GM21390 (cell line): ENCODE results near the gene PDZRN3.
A peak's percentile ranks its signal among the peaks of the same experiment; 100 is the strongest.

ENCODE experiments used
- ATAC-seq: cut with Tn5 transposase; IDR thresholded peaks from one replicate; pipeline ENCODE4 v1.9.1; 2021; ENCODE audit not compliant: unreplicated experiment

PDZRN3 gene

GRCh38 chr3:73529308-73530021, 95.3 kb downstream of the PDZRN3 start:
- no peak for ATAC-seq

GRCh38 chr3:73525591-73525990, 99.2 kb downstream of the PDZRN3 start:
- ATAC-seq: no peak

- no peak for ATAC-seq
Measured at GRCh38 chr3:73523661-73524060, 101.1 kb downstream of the PDZRN3 start.

GRCh38 chr3:73521734-73522336, 102.9 kb downstream of the PDZRN3 start:
- no peak for ATAC-seq

GRCh38 chr3:73520931-73521461, 103.7 kb downstream of the PDZRN3 start:
- no peak for ATAC-seq

GRCh38 chr3:73516631-73517030, 108.1 kb downstream of the PDZRN3 start:
- ATAC-seq: no peak

GRCh38 chr3:73513260-73513659, 111.5 kb downstream of the PDZRN3 start:
- ATAC-seq: no peak

GRCh38 chr3:73511571-73512525, 112.9 kb downstream of the PDZRN3 start:
- no peak for ATAC-seq

GRCh38 chr3:73510784-73511183, 114.0 kb downstream of the PDZRN3 start:
- no peak for ATAC-seq

- no peak for ATAC-seq
Measured at GRCh38 chr3:73510334-73510733, 114.4 kb downstream of the PDZRN3 start.

- ATAC-seq: no peak
Measured at GRCh38 chr3:73509816-73510215, 114.9 kb downstream of the PDZRN3 start.

GRCh38 chr3:73509066-73509465, 115.7 kb downstream of the PDZRN3 start:
- ATAC-seq: no peak

GRCh38 chr3:73508330-73508954, 116.3 kb downstream of the PDZRN3 start:
- peak; percentile 68 for ATAC-seq

- ATAC-seq: no peak
Measured at GRCh38 chr3:73504852-73505251, 119.9 kb downstream of the PDZRN3 start.

GRCh38 chr3:73504239-73504638, 120.5 kb downstream of the PDZRN3 start:
- ATAC-seq: no peak

GRCh38 chr3:73503781-73504180, 121.0 kb downstream of the PDZRN3 start:
- ATAC-seq: peak; percentile 50

GRCh38 chr3:73502609-73503583, 121.8 kb downstream of the PDZRN3 start:
- ATAC-seq: peak; percentile 82

GRCh38 chr3:73500321-73500720, 124.4 kb downstream of the PDZRN3 start:
- ATAC-seq: no peak

- peak; percentile 31 for ATAC-seq
Measured at GRCh38 chr3:73499787-73500186, 125.0 kb downstream of the PDZRN3 start.
